Central memory CD8-positive, alpha-beta T cell (primary cell): Measurements from ENCODE around the gene ROCK2.

Source experiments
- ATAC-seq: fragments of 150-1000 bp; cut with Tn5 transposase; replicated peaks from 2 replicates; pipeline ENCODE4 v1.10.0; 2022; ENCODE audit warnings: mild to moderate bottlenecking, moderate FRiP score, moderate number of reproducible peaks; ENCODE audit not compliant: poor library complexity, severe bottlenecking; ENCODE audit errors: extremely low read depth
- DNase-seq, 2 donors: peaks; one replicate each; pipeline ENCODE4 v3.0.0; 2021; ENCODE audit warnings: low spot score in 2 of 2
- H3K27ac Mint-ChIP-seq: one replicate; pipeline ENCODE4 v1.8.0; 2022; ENCODE audit warnings: low read depth, mild to moderate bottlenecking, moderate library complexity, mixed read lengths
- H3K27me3 Mint-ChIP-seq: one replicate; pipeline ENCODE4 v1.8.0; 2022; ENCODE audit warnings: mixed read lengths
- H3K36me3 Mint-ChIP-seq: one replicate; pipeline ENCODE4 v1.8.0; 2022; ENCODE audit warnings: mild to moderate bottlenecking, moderate library complexity, mixed read lengths; ENCODE audit not compliant: insufficient read depth
- H3K4me1 Mint-ChIP-seq: one replicate; pipeline ENCODE4 v1.8.0; 2022; ENCODE audit warnings: mixed read lengths
- H3K4me3 Mint-ChIP-seq: one replicate; pipeline ENCODE4 v1.8.0; 2022; ENCODE audit warnings: mild to moderate bottlenecking, moderate library complexity, mixed read lengths
- H3K9me3 Mint-ChIP-seq: one replicate; pipeline ENCODE4 v1.8.0; 2022; ENCODE audit warnings: mixed read lengths

Gene ROCK2

GRCh38 chr2:11343650-11344341 lies 640 bp downstream of the ROCK2 start:
- DNase-seq (no peak), ATAC-seq (peak; percentile 9)
- H3K27ac Mint-ChIP-seq: peak overlapping the region; percentile 96
- H3K4me3 Mint-ChIP-seq: peak overlapping the region; percentile 100
- H3K27me3 Mint-ChIP-seq: no peaks in the 10 kb centered on the region
- H3K4me1 Mint-ChIP-seq: peaks cover 29% of the 10 kb centered on the region
- no peaks in the 10 kb centered on the region for H3K9me3 Mint-ChIP-seq
- H3K36me3 Mint-ChIP-seq: peaks cover 10% of the 10 kb centered on the region

GRCh38 chr2:11343368-11343649 lies 1.1 kb downstream of the ROCK2 start:
- Mint-ChIP-seq H3K27ac (peak overlapping the region; percentile 96), H3K4me1 (peaks cover 29% of the 10 kb centered on the region), H3K4me3 (peak overlapping the region; percentile 100), H3K27me3 (no peaks in the 10 kb centered on the region), H3K9me3 (no peaks in the 10 kb centered on the region), H3K36me3 (peaks cover 10% of the 10 kb centered on the region)
- peak; percentile 22 for ATAC-seq
- no peak for DNase-seq

- Mint-ChIP-seq H3K27me3 (no peaks in the 10 kb centered on the region), H3K4me1 (peaks cover 29% of the 10 kb centered on the region), H3K27ac (peak overlapping the region; percentile 96), H3K4me3 (peak overlapping the region; percentile 100), H3K36me3 (peaks cover 10% of the 10 kb centered on the region), H3K9me3 (no peaks in the 10 kb centered on the region)
- DNase-seq (no peak), ATAC-seq (no peak)
Observed at GRCh38 chr2:11342551-11343367, 1.7 kb downstream of the ROCK2 start.

GRCh38 chr2:11340717-11341116 lies 3.7 kb downstream of the ROCK2 start:
- Mint-ChIP-seq H3K4me1 (peaks cover 29% of the 10 kb centered on the region), H3K27me3 (no peaks in the 10 kb centered on the region), H3K9me3 (no peaks in the 10 kb centered on the region), H3K36me3 (peaks cover 10% of the 10 kb centered on the region), H3K4me3 (no peak overlapping the region), H3K27ac (no peak overlapping the region)
- DNase-seq (no peak), ATAC-seq (no peak)

- H3K4me1 Mint-ChIP-seq: peaks cover 24% of the 10 kb centered on the region
- H3K4me3 Mint-ChIP-seq: no peak overlapping the region
- no peak overlapping the region for H3K27ac Mint-ChIP-seq
Observed at GRCh38 chr2:11339508-11340083, 4.8 kb downstream of the ROCK2 start.

GRCh38 chr2:11338580-11338979 lies 5.9 kb downstream of the ROCK2 start:
- H3K4me1 Mint-ChIP-seq: peaks cover 28% of the 10 kb centered on the region
- H3K36me3 Mint-ChIP-seq: peaks cover 5% of the 10 kb centered on the region
- DNase-seq (no peak), ATAC-seq (no peak)
- no peaks in the 10 kb centered on the region for H3K27me3 Mint-ChIP-seq
- no peaks in the 10 kb centered on the region for H3K9me3 Mint-ChIP-seq
- H3K4me3 Mint-ChIP-seq: no peak overlapping the region
- no peak overlapping the region for H3K27ac Mint-ChIP-seq

More at GRCh38 chr2:11339508-11340083, 4.8 kb downstream of the ROCK2 start:
- Mint-ChIP-seq H3K27me3 (no peaks in the 10 kb centered on the region), H3K9me3 (no peaks in the 10 kb centered on the region), H3K36me3 (peaks cover 6% of the 10 kb centered on the region)
- DNase-seq (no peak), ATAC-seq (no peak)

GRCh38 chr2:11337909-11338308 lies 6.5 kb downstream of the ROCK2 start:
- H3K4me1 Mint-ChIP-seq: peaks cover 22% of the 10 kb centered on the region
- no peaks in the 10 kb centered on the region for H3K9me3 Mint-ChIP-seq
- DNase-seq (no peak), ATAC-seq (no peak)
- no peak overlapping the region for H3K4me3 Mint-ChIP-seq
- no peaks in the 10 kb centered on the region for H3K27me3 Mint-ChIP-seq
- peaks cover 3% of the 10 kb centered on the region for H3K36me3 Mint-ChIP-seq
- no peak overlapping the region for H3K27ac Mint-ChIP-seq

- H3K9me3 Mint-ChIP-seq: no peaks in the 10 kb centered on the region
- H3K4me3 Mint-ChIP-seq: no peak overlapping the region
- no peak for ATAC-seq
- peaks cover 15% of the 10 kb centered on the region for H3K4me1 Mint-ChIP-seq
- H3K27me3 Mint-ChIP-seq: no peaks in the 10 kb centered on the region
- H3K27ac Mint-ChIP-seq: no peak overlapping the region
- no peak for DNase-seq
- H3K36me3 Mint-ChIP-seq: no peaks in the 10 kb centered on the region
Observed at GRCh38 chr2:11336189-11336588, 8.2 kb downstream of the ROCK2 start.

- H3K9me3 Mint-ChIP-seq: no peaks in the 10 kb centered on the region
- H3K4me3 Mint-ChIP-seq: no peak overlapping the region
- H3K36me3 Mint-ChIP-seq: no peaks in the 10 kb centered on the region
- no peak for DNase-seq
- H3K27ac Mint-ChIP-seq: no peak overlapping the region
- ATAC-seq: no peak
- H3K27me3 Mint-ChIP-seq: no peaks in the 10 kb centered on the region
- H3K4me1 Mint-ChIP-seq: peaks cover 5% of the 10 kb centered on the region
Observed at GRCh38 chr2:11333427-11334183, 10.8 kb downstream of the ROCK2 start.

- no peak overlapping the region for H3K27ac Mint-ChIP-seq
- ATAC-seq: no peak
- no peaks in the 10 kb centered on the region for H3K36me3 Mint-ChIP-seq
- no peaks in the 10 kb centered on the region for H3K9me3 Mint-ChIP-seq
- H3K27me3 Mint-ChIP-seq: no peaks in the 10 kb centered on the region
- DNase-seq: no peak
- H3K4me1 Mint-ChIP-seq: peaks cover 11% of the 10 kb centered on the region
- H3K4me3 Mint-ChIP-seq: no peak overlapping the region
Observed at GRCh38 chr2:11332596-11332995, 11.8 kb downstream of the ROCK2 start.

- Mint-ChIP-seq H3K36me3 (no peaks in the 10 kb centered on the region), H3K4me3 (no peak overlapping the region)
Observed at GRCh38 chr2:11330457-11331142, 13.8 kb downstream of the ROCK2 start.

GRCh38 chr2:11329776-11330175 lies 14.7 kb downstream of the ROCK2 start:
- ATAC-seq: no peak
- Mint-ChIP-seq H3K4me3 (no peak overlapping the region), H3K27me3 (no peaks in the 10 kb centered on the region), H3K9me3 (no peaks in the 10 kb centered on the region), H3K4me1 (peaks cover 11% of the 10 kb centered on the region), H3K36me3 (no peaks in the 10 kb centered on the region), H3K27ac (no peak overlapping the region)
- DNase-seq: no peak

More at GRCh38 chr2:11330457-11331142, 13.8 kb downstream of the ROCK2 start:
- Mint-ChIP-seq H3K9me3 (no peaks in the 10 kb centered on the region), H3K4me1 (peaks cover 11% of the 10 kb centered on the region), H3K27ac (no peak overlapping the region), H3K27me3 (no peaks in the 10 kb centered on the region)
- DNase-seq (no peak), ATAC-seq (peak; percentile 19)
